HepG2 (cell line): ENCODE data around the gene CD300LD. TPM values are rescaled to one million over a fixed set of nuclear protein-coding genes. Genes with fewer than 3 reads are reported as not detected.

Experiments
- ATAC-seq: fragments of 200-7000 bp; cut with Tn5 transposase; 3 replicates; pipeline ENCODE4 v1.9.1; 2020; ENCODE audit warnings: mild to moderate bottlenecking, moderate library complexity
- BruUV-seq: library from RNA; stranded (reverse); fragments of 400-500 nt; replicated peaks from 2 replicates; lab custom pipeline; 2021; lab: Mats Ljungman, UMichigan
- CTCF ChIA-PET: fragments of 300-600 bp; formaldehyde crosslinking; extraction: SDS; loops from one replicate; lab custom pipeline; 2021; ENCODE audit warnings: low total read pairs, inconsistent platforms, low intra/inter-chr PET ratio; lab: Yijun Ruan, JAX
- POLR2A ChIA-PET: fragments of 350-600 bp; sonication (Branson Sonifier 250); formaldehyde crosslinking; loops from one replicate; lab custom pipeline; 2020; ENCODE audit warnings: antibody characterized with exemption, inconsistent platforms; lab: Yijun Ruan, JAX
- DNase-seq: peaks from one replicate; pipeline ENCODE4 v3.0.0-alpha.2; 2015; ENCODE audit warnings: low spot score
- FAIRE-seq: peaks from 3 replicates; lab custom pipeline; 2011; peaks lifted over from hg19 to GRCh38; lab: Jason Lieb, UNC
- H2AFZ ChIP-seq: one replicate; pipeline ENCODE4 v1.6.1; 2011; ENCODE audit warnings: low read length, inconsistent platforms
- H3K27ac ChIP-seq: fragments of 300-600 bp; 3 replicates; pipeline ENCODE4 v1.8.0; 2011; ENCODE audit warnings: mixed run types, mild to moderate bottlenecking, mixed read lengths, low read length, inconsistent platforms; ENCODE audit not compliant: insufficient read depth; ENCODE audit errors: extremely low read length
- H3K27me3 ChIP-seq, 2 experiments: fragments of 200-600 bp in 1 of 2; 2 replicates in 1 of 2; 3 replicates in 1 of 2; pipeline versions ENCODE4 v1.6.0 to v1.8.0; 2011; ENCODE audit warnings: low read length in 2 of 2, mild to moderate bottlenecking in 2 of 2, moderate library complexity in 2 of 2, inconsistent platforms in 1 of 2; ENCODE audit not compliant: insufficient read depth in 2 of 2, control insufficient read depth in 1 of 2
- H3K36me3 ChIP-seq, 2 experiments: fragments of 200-600 bp in 1 of 2; replicated peaks in 1 of 2; 2 replicates in 1 of 2; 3 replicates in 1 of 2; pipeline versions ENCODE4 v1.5.1 to v1.8.0; 2011; ENCODE audit warnings: low read length in 2 of 2, inconsistent platforms in 1 of 2; ENCODE audit not compliant: insufficient read depth in 2 of 2, control insufficient read depth in 1 of 2
- H3K4me1 ChIP-seq: 2 replicates; pipeline ENCODE4 v1.5.1; 2012; ENCODE audit warnings: low read length, inconsistent platforms; ENCODE audit not compliant: insufficient read depth
- H3K4me2 ChIP-seq: 2 replicates; pipeline ENCODE4 v1.6.0; 2011; ENCODE audit warnings: low read depth, low read length, inconsistent platforms
- H3K4me3 ChIP-seq, 3 experiments: fragments of 200-600 bp in 1 of 3; sonication (generic), shearing (Covaris generic) in 1 of 3; replicated peaks in 1 of 3; 2 replicates each; pipeline ENCODE4 v1.5.1; 2011 to 2016; ENCODE audit warnings: low read length in 3 of 3, inconsistent platforms in 2 of 3, low read depth in 2 of 3, mild to moderate bottlenecking in 2 of 3, control low read depth in 1 of 3, mixed read lengths in 1 of 3; ENCODE audit not compliant: insufficient read depth in 1 of 3
- H3K79me2 ChIP-seq: one replicate; pipeline ENCODE4 v1.6.1; 2011; ENCODE audit warnings: low read length, inconsistent platforms; ENCODE audit not compliant: insufficient read depth
- H3K9ac ChIP-seq: 2 replicates; pipeline ENCODE4 v1.6.0; 2011; ENCODE audit warnings: mild to moderate bottlenecking, low read depth, low read length, inconsistent platforms; ENCODE audit not compliant: insufficient read depth
- H3K9me3 ChIP-seq: 2 replicates; pipeline ENCODE4 v1.5.1; 2012; ENCODE audit warnings: mild to moderate bottlenecking, low read length
- H4K20me1 ChIP-seq: 2 replicates; pipeline ENCODE4 v1.6.0; 2011; ENCODE audit warnings: inconsistent platforms, mild to moderate bottlenecking, low read length, moderate library complexity; ENCODE audit not compliant: insufficient read depth
- AKAP8 ChIP-seq: sonication (generic); formaldehyde crosslinking; IDR thresholded peaks from 2 replicates; pipeline ENCODE4 v1.5.1; 2020; ENCODE audit warnings: mild to moderate bottlenecking, missing genetic modification reagents
- CTCF ChIP-seq: sonication (generic); formaldehyde crosslinking; IDR thresholded peaks from 2 replicates; pipeline ENCODE4 v1.5.0; 2020; ENCODE audit warnings: mild to moderate bottlenecking, missing genetic modification reagents, moderate library complexity
- EZH2 ChIP-seq: conservative IDR thresholded peaks from 2 replicates; pipeline ENCODE4 v1.6.1; 2012; ENCODE audit warnings: mild to moderate bottlenecking, low read depth, low read length, moderate library complexity
- FLYWCH1 ChIP-seq: sonication (generic); formaldehyde crosslinking; IDR thresholded peaks from 2 replicates; pipeline ENCODE4 v1.8.1; 2023; ENCODE audit warnings: mild to moderate bottlenecking, missing genetic modification reagents
- FOXP4 ChIP-seq: sonication (generic); formaldehyde crosslinking; IDR thresholded peaks from 2 replicates; pipeline ENCODE4 v1.4.0; 2020; ENCODE audit warnings: missing genetic modification reagents
- HDAC6 ChIP-seq: fragments of 200-600 bp; sonication (generic); IDR thresholded peaks from 2 replicates; pipeline ENCODE4 v1.7.0; 2017; ENCODE audit warnings: mild to moderate bottlenecking, antibody characterized with exemption, low read length, low read depth
- KDM2A ChIP-seq: sonication (generic); formaldehyde crosslinking; IDR thresholded peaks from 2 replicates; pipeline ENCODE4 v1.4.0; 2020; ENCODE audit warnings: low read depth, missing genetic modification reagents, borderline replicate concordance
- LCORL ChIP-seq, 2 experiments: fragments of 450-650 bp in 1 of 2; sonication (generic) in 1 of 2; formaldehyde crosslinking in 1 of 2; IDR thresholded peaks; 2 replicates each; pipeline versions ENCODE4 v1.5.0 to v1.6.1; 2017 to 2020; ENCODE audit warnings: antibody characterized with exemption in 1 of 2, missing genetic modification reagents in 1 of 2
- MXD3 ChIP-seq: IDR thresholded peaks from 2 replicates; pipeline ENCODE4 v1.6.1; 2016; ENCODE audit warnings: mild to moderate bottlenecking, missing biosample characterization, missing genetic modification reagents
- NCOA2 ChIP-seq: sonication (generic); formaldehyde crosslinking; IDR thresholded peaks from 2 replicates; pipeline ENCODE4 v1.8.0; 2022; ENCODE audit warnings: inconsistent platforms
- PHF21A ChIP-seq: sonication (generic); formaldehyde crosslinking; IDR thresholded peaks from 2 replicates; pipeline ENCODE4 v1.5.0; 2020; ENCODE audit warnings: mild to moderate bottlenecking, missing genetic modification reagents
- RAD21 ChIP-seq: fragments of 450-650 bp; formaldehyde crosslinking; IDR thresholded peaks from 2 replicates; pipeline ENCODE4 v1.5.0; 2020; ENCODE audit warnings: mild to moderate bottlenecking
- SMC3 ChIP-seq: IDR thresholded peaks from 2 replicates; pipeline ENCODE4 v1.6.1; 2011; ENCODE audit warnings: low read length, improper control_type of control experiment
- STAG1 ChIP-seq: sonication (generic); formaldehyde crosslinking; IDR thresholded peaks from 2 replicates; pipeline ENCODE4 v1.4.0; 2020; ENCODE audit warnings: missing genetic modification reagents
- THAP7 ChIP-seq: sonication (generic); formaldehyde crosslinking; IDR thresholded peaks from 2 replicates; pipeline ENCODE4 v1.8.1; 2023; ENCODE audit warnings: mild to moderate bottlenecking, missing genetic modification reagents
- TMF1 ChIP-seq: sonication (generic); formaldehyde crosslinking; IDR thresholded peaks from 2 replicates; pipeline ENCODE4 v1.8.1; 2022; ENCODE audit warnings: low read depth, missing genetic modification reagents
- U2AF2 ChIP-seq: fragments of 200-400 bp; formaldehyde crosslinking; IDR thresholded peaks from 2 replicates; pipeline ENCODE4 v1.6.1; 2017; ENCODE audit warnings: low read depth, mild to moderate bottlenecking, low read length
- ZNF230 ChIP-seq: sonication (generic); formaldehyde crosslinking; IDR thresholded peaks from 2 replicates; pipeline ENCODE4 v1.4.0; 2020; ENCODE audit warnings: mild to moderate bottlenecking, missing genetic modification reagents
- ZNF253 ChIP-seq: sonication (generic); formaldehyde crosslinking; IDR thresholded peaks from 2 replicates; pipeline ENCODE4 v1.8.0; 2022; ENCODE audit warnings: mild to moderate bottlenecking, missing genetic modification reagents, borderline replicate concordance
- ZNF530 ChIP-seq: sonication (generic); formaldehyde crosslinking; IDR thresholded peaks from 2 replicates; pipeline ENCODE4 v1.5.0; 2020; ENCODE audit warnings: low read depth, mild to moderate bottlenecking, missing genetic modification reagents
- WGBS: methylation state at CpG from one replicate; pipeline ENCODE4 v1.1.6; 2017; ENCODE audit warnings: low lambda C conversion rate; 5-methylcytosine and 5-hydroxymethylcytosine counted together
- in situ Hi-C: cut with HindIII; loops from 2 replicates; pipeline ENCODE4 v1.10.0; 2017; ENCODE audit warnings: low pct_unique_long_range_greater_than_20kb; ENCODE audit not compliant: extremely low pct_ligation_motif_present
- intact Hi-C: fragments of 100-400 bp; cut with micrococcal nuclease; formaldehyde crosslinking; loops from one replicate; pipeline ENCODE4 v1.10.0; 2022; ENCODE audit not compliant: unreplicated experiment
- polyA plus RNA-seq, 8 experiments: library from polyadenylated mRNA; depleted of rRNA in 3 of 8; stranded (reverse) in 7 of 8; unstranded in 1 of 8; fragments of >200 nt; fragmentation: Illumina TruSeq in 4 of 8; extraction: Trizol in 4 of 8; gene quantifications; 2 replicates each; pipeline versions ENCODE4 v1.2.1 to v1.2.3, GENCODE V29; 2011 to 2016; ENCODE audit warnings: low read depth in 4 of 8, missing spikeins in 1 of 8, mixed read lengths in 1 of 8; ENCODE audit not compliant: insufficient read depth in 1 of 8
- total RNA-seq, 5 experiments: library from RNA; depleted of rRNA; stranded (reverse); fragments of >200 nt; fragmentation: Illumina TruSeq; extraction: Trizol; gene quantifications; 2 replicates each; pipeline ENCODE4 v1.2.3, GENCODE V29; 2016; ENCODE audit warnings: low read depth in 1 of 5

CD300LD gene
- total and polyA plus RNA-seq, 2 of the 13 experiments (the other 11 are each of a cell fraction or from before 2014, with no cell fraction given), result not detected

- in situ Hi-C loops, result no loop called here
- Histone ChIP-seq H2AFZ (no peak overlapping the region), H3K27me3 (peaks cover 8 to 56% of the 10 kb centered on the region in 2 experiments), H3K4me3 (no peak overlapping the region), H3K9ac (no peak overlapping the region), H3K36me3 (no peaks in the 10 kb centered on the region), H3K27ac (no peak overlapping the region), H3K9me3 (no peaks in the 10 kb centered on the region), H4K20me1 (peaks cover 3% of the 10 kb centered on the region; the same call in 1 of the 2 replicates), H3K4me2 (no peak overlapping the region), H3K79me2 (no peaks in the 10 kb centered on the region), H3K4me1 (no peaks in the 10 kb centered on the region)
- ChIA-PET CTCF (interaction anchor here (1.1 to 1.3 kb wide), 2 partner anchors 222 to 234 kb away, joined by 3 to 8 read pairs; no protein-coding TSS in a partner anchor), POLR2A (no interaction called here)
- intact Hi-C loops, result no loop called here
- 6% methylated on average over 11 of the region's 12 CpGs for WGBS
- BruUV-seq, result no TSS peak
- FAIRE-seq (peak; percentile 94), DNase-seq (peak; percentile 60), ATAC-seq (peak; percentile 82)
- TF ChIP-seq MXD3 (CRISPR knock-in tag) (no peak), U2AF2 (no peak), FLYWCH1 (no peak), EZH2 (peak; percentile 80; the same call in 1 of the 2 replicates), ZNF530 (CRISPR knock-in tag) (no peak), RAD21 (CRISPR knock-in tag) (0 out of 2 replicates have a peak, but pooled peaks have one; percentile 27), ZNF253 (no peak), STAG1 (CRISPR knock-in tag) (peak; percentile 71), ZNF230 (CRISPR knock-in tag) (no peak), THAP7 (CRISPR knock-in tag) (no peak), NCOA2 (CRISPR knock-in tag) (no peak), KDM2A (CRISPR knock-in tag) (0 out of 2 replicates have a peak, but pooled peaks have one; percentile 30), PHF21A (CRISPR knock-in tag) (no peak), LCORL (IDR thresholded peaks at IDR 0.05) (no peak), LCORL (CRISPR knock-in tag; IDR thresholded peaks at IDR 0.05) (no peak), SMC3 (peak; percentile 56; the same call in 1 of the 2 replicates), FOXP4 (no peak), AKAP8 (no peak), HDAC6 (no peak), CTCF (CRISPR knock-in tag) (peak; percentile 70), TMF1 (CRISPR knock-in tag) (no peak)
These were observed 10.0 kb upstream of the CD300LD start for GRCh38 chr17:74601944-74602572.
